Adrenal gland (tissue), 5 donors: ENCODE data around the gene C1QL4.

Experiments
- POLR2A ChIP-seq, 2 donors: fragments of 450-650 bp; IDR thresholded peaks; one replicate each; pipeline ENCODE4 v1.6.1; 2017; ENCODE audit warnings: antibody characterized with exemption in 2 of 2, mild to moderate bottlenecking in 2 of 2, moderate library complexity in 1 of 2
- TF ChIP-seq, protein P1 (sequence below), 6 experiments: fragments of 450-650 bp in 4 of 6; fragments of 200-600 bp in 2 of 6; sonication (generic) in 1 of 6; IDR thresholded peaks; 1 replicate in 5 of 6; 2 replicates in 1 of 6; pipeline versions ENCODE4 v1.5.1 to v1.8.0; 2016 to 2021; ENCODE audit warnings: antibody characterized with exemption in 6 of 6, mild to moderate bottlenecking in 2 of 6, moderate library complexity in 1 of 6
- donor health status: DM: no; HTN: no; CAD: no.

DNA sequence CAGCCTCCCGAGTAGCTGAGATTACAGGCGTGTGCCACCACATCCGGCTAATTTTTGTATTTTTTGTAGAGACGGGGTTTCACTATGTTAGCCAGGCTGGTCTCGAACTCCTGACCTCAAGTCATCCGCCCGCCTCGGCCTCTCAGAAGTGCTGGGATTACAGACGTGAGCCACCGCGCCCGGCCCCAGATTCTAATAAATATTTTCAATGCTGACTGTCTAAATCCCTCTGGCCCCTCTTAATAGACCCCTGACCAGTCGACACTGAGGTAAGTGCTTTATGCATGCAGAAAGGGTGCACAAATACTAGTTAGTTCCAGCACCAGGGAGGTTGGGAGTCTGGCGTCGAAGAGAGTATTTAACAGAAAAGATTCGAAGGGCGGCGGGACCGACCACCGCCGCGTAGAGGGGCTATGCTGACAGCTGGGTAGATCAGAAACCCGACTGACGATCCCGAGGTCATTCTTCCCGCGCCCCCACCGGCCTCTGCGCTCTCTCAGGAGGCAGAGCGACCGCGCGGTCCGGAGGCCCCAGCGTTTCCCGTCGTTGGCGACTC, 29.2 kb upstream of the C1QL4 start:
- TF ChIP-seq, protein P1, sequence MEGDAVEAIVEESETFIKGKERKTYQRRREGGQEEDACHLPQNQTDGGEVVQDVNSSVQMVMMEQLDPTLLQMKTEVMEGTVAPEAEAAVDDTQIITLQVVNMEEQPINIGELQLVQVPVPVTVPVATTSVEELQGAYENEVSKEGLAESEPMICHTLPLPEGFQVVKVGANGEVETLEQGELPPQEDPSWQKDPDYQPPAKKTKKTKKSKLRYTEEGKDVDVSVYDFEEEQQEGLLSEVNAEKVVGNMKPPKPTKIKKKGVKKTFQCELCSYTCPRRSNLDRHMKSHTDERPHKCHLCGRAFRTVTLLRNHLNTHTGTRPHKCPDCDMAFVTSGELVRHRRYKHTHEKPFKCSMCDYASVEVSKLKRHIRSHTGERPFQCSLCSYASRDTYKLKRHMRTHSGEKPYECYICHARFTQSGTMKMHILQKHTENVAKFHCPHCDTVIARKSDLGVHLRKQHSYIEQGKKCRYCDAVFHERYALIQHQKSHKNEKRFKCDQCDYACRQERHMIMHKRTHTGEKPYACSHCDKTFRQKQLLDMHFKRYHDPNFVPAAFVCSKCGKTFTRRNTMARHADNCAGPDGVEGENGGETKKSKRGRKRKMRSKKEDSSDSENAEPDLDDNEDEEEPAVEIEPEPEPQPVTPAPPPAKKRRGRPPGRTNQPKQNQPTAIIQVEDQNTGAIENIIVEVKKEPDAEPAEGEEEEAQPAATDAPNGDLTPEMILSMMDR (IDR thresholded peaks at IDR 0.05), result no peak
- no peak for TF ChIP-seq POLR2A (IDR thresholded peaks at IDR 0.05)
